GM12875 (cell line): ENCODE measurements around the gene OR2C1.

Source experiments
- H3K4me3 ChIP-seq: one replicate; pipeline ENCODE4 v1.5.1; 2011; ENCODE audit warnings: low read depth, low read length, control low read depth
- TF ChIP-seq, protein P1 (sequence below): IDR thresholded peaks from 2 replicates; pipeline ENCODE4 v1.5.1; 2011; ENCODE audit warnings: low read depth, mild to moderate bottlenecking, control low read depth, inconsistent platforms, low read length, moderate library complexity, borderline replicate concordance; ENCODE audit not compliant: insufficient read depth

The OR2C1 gene

DNA sequence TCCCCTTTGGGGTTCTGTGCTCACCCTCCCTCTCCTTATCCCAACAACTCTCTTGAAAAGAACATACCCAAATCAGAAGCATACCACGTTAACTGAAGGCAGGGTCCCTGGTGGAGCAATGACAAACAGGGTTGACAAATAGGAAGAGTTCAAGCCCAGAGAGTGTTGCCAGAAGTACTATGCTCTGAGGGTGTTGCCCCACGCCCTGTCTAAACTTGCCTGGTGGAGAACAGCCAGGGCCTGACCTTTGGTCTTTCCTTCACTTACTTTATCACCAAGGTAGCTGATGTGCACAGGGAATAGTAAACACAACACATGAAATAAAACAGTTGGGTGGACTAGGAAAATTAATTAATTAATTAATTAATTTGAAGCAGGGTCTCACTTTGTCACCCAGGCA is 27.0 kb upstream of the OR2C1 start:
- TF ChIP-seq, protein P1, sequence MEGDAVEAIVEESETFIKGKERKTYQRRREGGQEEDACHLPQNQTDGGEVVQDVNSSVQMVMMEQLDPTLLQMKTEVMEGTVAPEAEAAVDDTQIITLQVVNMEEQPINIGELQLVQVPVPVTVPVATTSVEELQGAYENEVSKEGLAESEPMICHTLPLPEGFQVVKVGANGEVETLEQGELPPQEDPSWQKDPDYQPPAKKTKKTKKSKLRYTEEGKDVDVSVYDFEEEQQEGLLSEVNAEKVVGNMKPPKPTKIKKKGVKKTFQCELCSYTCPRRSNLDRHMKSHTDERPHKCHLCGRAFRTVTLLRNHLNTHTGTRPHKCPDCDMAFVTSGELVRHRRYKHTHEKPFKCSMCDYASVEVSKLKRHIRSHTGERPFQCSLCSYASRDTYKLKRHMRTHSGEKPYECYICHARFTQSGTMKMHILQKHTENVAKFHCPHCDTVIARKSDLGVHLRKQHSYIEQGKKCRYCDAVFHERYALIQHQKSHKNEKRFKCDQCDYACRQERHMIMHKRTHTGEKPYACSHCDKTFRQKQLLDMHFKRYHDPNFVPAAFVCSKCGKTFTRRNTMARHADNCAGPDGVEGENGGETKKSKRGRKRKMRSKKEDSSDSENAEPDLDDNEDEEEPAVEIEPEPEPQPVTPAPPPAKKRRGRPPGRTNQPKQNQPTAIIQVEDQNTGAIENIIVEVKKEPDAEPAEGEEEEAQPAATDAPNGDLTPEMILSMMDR, result no peak
- H3K4me3 ChIP-seq, result no peak overlapping the region

DNA sequence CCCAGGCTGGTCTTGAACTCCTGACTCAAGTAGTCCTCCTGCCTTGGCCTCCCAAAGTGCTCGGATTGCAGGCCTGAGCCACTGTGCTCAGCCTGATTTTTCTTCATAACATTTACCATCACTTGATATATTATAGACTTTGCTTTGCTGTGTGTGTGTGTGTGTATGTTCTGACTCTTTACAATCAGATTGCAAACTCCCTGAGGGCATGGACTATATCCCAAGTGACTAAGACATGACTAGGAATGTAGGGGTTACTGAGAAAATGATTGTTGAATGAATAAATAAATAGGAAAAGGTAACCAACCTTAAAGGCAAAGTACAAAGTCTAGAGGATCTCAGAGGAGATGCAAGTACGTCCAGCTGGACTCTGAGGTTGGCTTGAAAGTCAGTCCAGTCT is 9.6 kb upstream of the OR2C1 start:
- no peak overlapping the region for H3K4me3 ChIP-seq
- TF ChIP-seq, protein P1, result no peak

DNA sequence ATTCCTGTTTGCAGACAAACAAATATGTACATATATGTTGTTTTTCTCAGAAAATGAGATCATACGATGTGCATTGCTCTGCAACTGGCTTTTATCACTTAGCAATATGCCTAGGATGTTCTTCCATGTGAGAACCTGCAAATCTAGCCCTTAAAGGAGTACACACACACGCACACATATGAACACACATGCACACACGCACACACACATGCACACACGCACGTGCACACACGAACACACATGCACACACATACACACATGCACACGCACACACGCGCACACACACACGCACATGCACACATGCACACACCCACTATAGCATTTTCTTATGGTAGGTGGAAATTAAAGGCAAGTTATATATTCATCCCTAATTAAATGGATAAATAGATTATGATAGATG is 8.1 kb upstream of the OR2C1 start:
- TF ChIP-seq, protein P1, result no peak
- no peak overlapping the region for H3K4me3 ChIP-seq

DNA sequence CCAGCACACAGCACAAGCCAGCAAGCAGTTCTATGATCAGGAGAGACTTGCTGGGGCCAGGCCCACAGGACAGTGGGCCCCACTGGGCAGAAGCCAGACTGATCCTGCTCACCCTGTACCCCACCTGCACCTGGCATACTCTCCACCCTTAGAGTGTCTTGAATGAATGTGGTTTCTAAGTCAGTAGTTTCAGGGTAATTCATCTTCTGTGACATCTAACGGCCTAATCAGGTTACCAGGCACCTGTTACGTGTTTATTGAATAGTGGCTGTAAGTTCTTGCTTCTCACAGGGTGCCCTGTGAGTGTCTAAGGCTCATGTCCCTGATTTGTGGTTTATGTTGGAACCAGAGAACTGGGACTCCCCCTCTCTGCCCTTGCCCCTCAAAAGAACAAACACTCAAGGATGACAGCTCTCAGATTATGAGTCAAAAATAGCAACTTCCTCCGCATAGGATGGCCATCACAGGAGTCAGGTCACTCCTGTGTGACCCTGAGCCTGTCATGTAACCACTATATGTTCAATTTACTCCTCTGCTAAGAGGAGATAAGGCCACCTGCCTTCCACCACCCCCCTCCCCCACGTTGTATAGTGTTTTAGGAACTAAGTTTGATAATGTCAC is 7.0 kb upstream of the OR2C1 start:
- TF ChIP-seq, protein P1, result no peak
- no peak overlapping the region for H3K4me3 ChIP-seq

DNA sequence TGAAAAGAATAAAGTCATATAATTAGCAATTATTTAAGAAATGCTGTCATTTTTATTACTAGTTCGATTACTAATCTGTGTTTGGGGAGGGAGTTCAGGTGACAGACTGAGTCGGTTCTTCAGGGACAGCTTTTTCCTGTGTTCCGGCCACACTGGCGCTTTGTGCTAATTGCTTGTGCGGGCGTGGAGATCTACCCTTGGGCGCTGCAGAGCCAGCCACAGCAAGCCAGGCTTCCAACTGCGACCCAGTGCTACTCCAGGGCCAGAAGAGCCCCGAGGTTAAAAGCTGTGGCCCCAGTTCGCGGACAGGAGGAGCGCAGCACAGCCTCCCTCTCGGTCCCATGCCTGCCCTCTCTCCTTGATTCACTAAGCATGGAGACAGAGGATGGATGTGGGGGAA is 6.5 kb upstream of the OR2C1 start:
- TF ChIP-seq, protein P1, result no peak
- no peak overlapping the region for H3K4me3 ChIP-seq

DNA sequence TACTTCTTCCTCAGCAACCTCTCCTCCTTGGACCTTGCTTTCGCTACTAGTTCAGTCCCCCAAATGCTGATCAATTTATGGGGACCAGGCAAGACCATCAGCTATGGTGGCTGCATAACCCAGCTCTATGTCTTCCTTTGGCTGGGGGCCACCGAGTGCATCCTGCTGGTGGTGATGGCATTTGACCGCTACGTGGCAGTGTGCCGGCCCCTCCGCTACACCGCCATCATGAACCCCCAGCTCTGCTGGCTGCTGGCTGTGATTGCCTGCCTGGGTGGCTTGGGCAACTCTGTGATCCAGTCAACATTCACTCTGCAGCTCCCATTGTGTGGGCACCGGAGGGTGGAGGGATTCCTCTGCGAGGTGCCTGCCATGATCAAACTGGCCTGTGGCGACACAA is 429 bp downstream of the OR2C1 start:
- TF ChIP-seq, protein P1, result no peak
- H3K4me3 ChIP-seq, result no peak overlapping the region

DNA sequence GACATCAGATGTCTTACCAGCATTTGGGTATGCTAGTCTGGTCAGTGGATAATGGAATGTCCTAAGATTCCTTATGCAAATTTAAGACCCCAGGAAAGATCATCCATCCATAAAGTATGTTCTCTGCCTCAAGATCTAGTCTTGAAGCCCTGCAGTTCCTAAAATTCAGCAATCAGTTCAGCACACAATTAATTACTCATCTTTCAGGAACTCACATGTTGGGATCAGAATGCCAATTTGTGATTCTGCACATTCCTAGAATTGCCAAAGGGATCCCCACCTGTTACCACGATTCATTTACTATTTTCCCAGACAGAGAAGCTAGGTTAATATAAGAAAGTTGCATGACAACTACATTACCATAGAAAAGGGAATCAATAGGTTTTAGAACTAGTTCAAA is 3.2 kb downstream of the OR2C1 start:
- TF ChIP-seq, protein P1, result no peak
- no peak overlapping the region for H3K4me3 ChIP-seq
